Metanephros (tissue), 2 donors: ENCODE measurements around the gene MED26. TPM values are rescaled to one million over a fixed set of nuclear protein-coding genes. Genes with fewer than 3 reads are reported as not detected.

ENCODE experiments used
- small RNA-seq: library from RNA; depleted of rRNA; stranded (forward); fragments of <200 nt; gene quantifications from one replicate; pipeline ENCODE3, GENCODE V24; 2014; ENCODE audit warnings: low replicate concordance
- total RNA-seq: library from RNA; depleted of rRNA; stranded (reverse); fragments of >200 nt; gene quantifications from one replicate; pipeline ENCODE4 v1.2.3, GENCODE V29; 2014

Gene MED26
- 6.7 TPM for total RNA-seq

GRCh38 chr19:16628183-16628983 lies at the start of gene MED26:
MED26 (minus strand) TSS chr19:16628204; CDS start chr19:16627943, 261 bp downstream.

GRCh38 chr19:16660763-16661479 lies 32.9 kb upstream of the MED26 start, which contains the start of gene TMEM38A:
TMEM38A (plus strand) TSS chr19:16661139; CDS start chr19:16661218, 79 bp downstream.

GRCh38 chr19:16659832-16660708 lies 32.1 kb upstream of the MED26 start, which contains the start of gene SMIM7:
SMIM7 (minus strand) TSS chr19:16660144; CDS start chr19:16660110, 34 bp downstream.

GRCh38 chr19:16572332-16573211 lies 55.4 kb downstream of the MED26 start, which contains the start of gene SLC35E1:
SLC35E1 (minus strand) TSS chr19:16572415; CDS start chr19:16572364, 51 bp downstream.

GRCh38 chr19:16542045-16542909 lies 85.7 kb downstream of the MED26 start, which contains the start of gene CHERP:
CHERP (minus strand) TSS chr19:16542437; CDS start chr19:16542378, 59 bp downstream.

Small RNA genes within 50 kb of the gene (small RNA-seq; reads per million reads assigned to genes)
- not detected for gene RN7SL146P

Other genes starting within 250 kb of the MED26 start
- gene EPS15L1, start 156.2 kb downstream of the MED26 start, total RNA-seq: 28.6 TPM
- gene CALR3, start 132.0 kb downstream of the MED26 start, total RNA-seq: not detected
- 8.8 TPM for gene C19orf44, start 131.8 kb downstream of the MED26 start, total RNA-seq
- gene CHERP, start 85.8 kb downstream of the MED26 start, total RNA-seq: 30.5 TPM
- gene SLC35E1, start 55.8 kb downstream of the MED26 start, total RNA-seq: 32.5 TPM
- gene SMIM7, start 31.9 kb upstream of the MED26 start, total RNA-seq: 102 TPM
- 45.7 TPM for gene TMEM38A, start 32.9 kb upstream of the MED26 start, total RNA-seq
- 0.18 TPM for gene NWD1, start 91.6 kb upstream of the MED26 start, total RNA-seq
- gene SIN3B, start 201.2 kb upstream of the MED26 start, total RNA-seq: 74.3 TPM